HG03442 (cell line): ENCODE results near the gene GRM4.

ENCODE experiments used
- ATAC-seq: cut with Tn5 transposase; IDR thresholded peaks from one replicate; pipeline ENCODE4 v1.9.1; 2021; ENCODE audit warnings: mild to moderate bottlenecking, moderate library complexity; ENCODE audit not compliant: unreplicated experiment

The GRM4 gene

GRCh38 chr6:34065466-34066217 is 80.2 kb downstream of the GRM4 start:
- no peak for ATAC-seq

- ATAC-seq: no peak
Observed at GRCh38 chr6:34064675-34065074, 81.2 kb downstream of the GRM4 start.

- ATAC-seq: no peak
Observed at GRCh38 chr6:34063651-34064050, 82.2 kb downstream of the GRM4 start.

- no peak for ATAC-seq
Observed at GRCh38 chr6:34062815-34063214, 83.1 kb downstream of the GRM4 start.

GRCh38 chr6:34062156-34062555 is 83.7 kb downstream of the GRM4 start:
- no peak for ATAC-seq

- no peak for ATAC-seq
Observed at GRCh38 chr6:34061348-34061747, 84.5 kb downstream of the GRM4 start.

- ATAC-seq: no peak
Observed at GRCh38 chr6:34059914-34060313, 86.0 kb downstream of the GRM4 start.

GRCh38 chr6:34059136-34059731 is 86.7 kb downstream of the GRM4 start:
- ATAC-seq: no peak

GRCh38 chr6:34057790-34058189 is 88.1 kb downstream of the GRM4 start:
- ATAC-seq: no peak

- no peak for ATAC-seq
Observed at GRCh38 chr6:34057191-34057590, 88.7 kb downstream of the GRM4 start.

GRCh38 chr6:34056305-34057108 is 89.4 kb downstream of the GRM4 start:
- ATAC-seq: no peak

- ATAC-seq: no peak
Observed at GRCh38 chr6:34055223-34055933, 90.5 kb downstream of the GRM4 start.

- no peak for ATAC-seq
Observed at GRCh38 chr6:34053721-34054120, 92.2 kb downstream of the GRM4 start.

- no peak for ATAC-seq
Observed at GRCh38 chr6:34052918-34053608, 92.8 kb downstream of the GRM4 start.

GRCh38 chr6:34052071-34052825 is 93.6 kb downstream of the GRM4 start:
- no peak for ATAC-seq

- ATAC-seq: no peak
Observed at GRCh38 chr6:34051331-34051919, 94.5 kb downstream of the GRM4 start.

- ATAC-seq: no peak
Observed at GRCh38 chr6:34050691-34051090, 95.2 kb downstream of the GRM4 start.

- ATAC-seq: no peak
Observed at GRCh38 chr6:34049395-34050342, 96.2 kb downstream of the GRM4 start.
